A549 (cell line): Measurements from ENCODE around the gene ABCB8. TPM values are rescaled to one million over a fixed set of nuclear protein-coding genes. Genes with fewer than 3 reads are reported as not detected.

Experiments
- ATAC-seq, 2 experiments: fragments of 200-7000 bp in 1 of 2; fragments of >200 bp in 1 of 2; cut with Nextera tagmentation in 1 of 2; cut with Tn5 transposase in 1 of 2; 3 replicates each; pipeline versions ENCODE4 v1.8.0 to v1.9.1; 2018 to 2020; ENCODE audit warnings: mild to moderate bottlenecking in 1 of 2, moderate library complexity in 1 of 2
- CTCF ChIA-PET: fragments of 300-600 bp; sonication (Branson Sonifier 250); formaldehyde crosslinking; extraction: SDS; loops from one replicate; lab custom pipeline; 2021; ENCODE audit warnings: antibody characterized with exemption, inconsistent platforms; lab: Yijun Ruan, JAX
- POLR2A ChIA-PET: fragments of 350-600 bp; formaldehyde crosslinking; extraction: SDS; loops from one replicate; lab custom pipeline; 2021; ENCODE audit warnings: antibody characterized with exemption, inconsistent platforms; lab: Yijun Ruan, JAX
- DNase-seq, 2 experiments: peaks; one replicate each; pipeline versions ENCODE4 v3.0.0 to v3.0.0-alpha.2; 2011 to 2016; ENCODE audit warnings: low read depth in 1 of 2, low spot score in 1 of 2
- FAIRE-seq: peaks from 2 replicates; lab custom pipeline; 2011; peaks lifted over from hg19 to GRCh38; lab: Jason Lieb, UNC
- H3K27ac ChIP-seq, 2 experiments: fragments of >200 bp; sonication (Bioruptor Twin); formaldehyde crosslinking; 3 replicates each; pipeline ENCODE4 v1.5.1; 2016 to 2017
- H3K4me1 ChIP-seq: fragments of >200 bp; sonication (Bioruptor Twin); formaldehyde crosslinking; 3 replicates; pipeline ENCODE4 v1.6.1; 2016
- H3K4me2 ChIP-seq: fragments of >200 bp; sonication (Bioruptor Twin); formaldehyde crosslinking; 3 replicates; pipeline ENCODE4 v1.6.1; 2016
- H3K4me3 ChIP-seq: fragments of >200 bp; sonication (Bioruptor Twin); formaldehyde crosslinking; 3 replicates; pipeline ENCODE4 v1.5.1; 2016
- H3K9me3 ChIP-seq: fragments of >200 bp; sonication (Bioruptor Twin); formaldehyde crosslinking; 3 replicates; pipeline ENCODE4 v1.6.1; 2016
- EHF ChIP-seq: fragments of 250-450 bp; sonication (Bioruptor Pico); IDR thresholded peaks from 2 replicates; pipeline ENCODE4 v1.5.0; 2020; ENCODE audit warnings: mild to moderate bottlenecking
- EP300 ChIP-seq, 2 experiments: fragments of >200 bp; sonication (Bioruptor Twin); formaldehyde crosslinking; IDR thresholded peaks; 2 replicates in 1 of 2; 3 replicates in 1 of 2; pipeline ENCODE4 v1.6.1; 2016 to 2017
- ESRRA ChIP-seq: fragments of 150-350 bp; IDR thresholded peaks from 2 replicates; pipeline ENCODE4 v1.6.1; 2014; ENCODE audit warnings: mild to moderate bottlenecking, low read length, borderline replicate concordance
- FOSB ChIP-seq: fragments of 250-450 bp; sonication (Bioruptor Pico); IDR thresholded peaks from 2 replicates; pipeline ENCODE4 v1.5.0; 2020; ENCODE audit warnings: mild to moderate bottlenecking, moderate library complexity
- FOSL2 ChIP-seq, 2 experiments: fragments of 450-650 bp in 1 of 2; fragments of >200 bp in 1 of 2; sonication (Bioruptor Twin) in 1 of 2; formaldehyde crosslinking; IDR thresholded peaks; 2 replicates each; pipeline versions ENCODE4 v1.5.0 to v1.6.1; 2016 to 2020; ENCODE audit warnings: mild to moderate bottlenecking in 1 of 2, moderate library complexity in 1 of 2
- GATA3 ChIP-seq: IDR thresholded peaks from 2 replicates; pipeline ENCODE4 v1.6.1; 2012; ENCODE audit warnings: borderline replicate concordance
- HOXA7 ChIP-seq: fragments of 250-450 bp; sonication (Bioruptor Pico); IDR thresholded peaks from 2 replicates; pipeline ENCODE4 v1.5.0; 2020; ENCODE audit warnings: mild to moderate bottlenecking, moderate library complexity
- JUN ChIP-seq, 2 experiments: fragments of >200 bp; sonication (Bioruptor Twin); formaldehyde crosslinking; IDR thresholded peaks; 2 replicates in 1 of 2; 3 replicates in 1 of 2; pipeline ENCODE4 v1.6.1; 2016 to 2017
- KDM5A ChIP-seq: fragments of 200-600 bp; sonication (generic); IDR thresholded peaks from 2 replicates; pipeline ENCODE4 v1.6.1; 2016; ENCODE audit warnings: antibody characterized with exemption, mild to moderate bottlenecking
- MAZ ChIP-seq: fragments of 150-350 bp; IDR thresholded peaks from 2 replicates; pipeline ENCODE4 v1.6.1; 2014; ENCODE audit warnings: antibody characterized with exemption, low read depth, low read length, borderline replicate concordance
- MYC ChIP-seq: IDR thresholded peaks from 2 replicates; pipeline ENCODE4 v1.6.1; 2012; ENCODE audit warnings: mild to moderate bottlenecking, inconsistent platforms, low read length, improper control_type of control experiment, borderline replicate concordance
- PHF8 ChIP-seq: fragments of 200-600 bp; sonication (generic); IDR thresholded peaks from 2 replicates; pipeline ENCODE4 v1.6.1; 2016; ENCODE audit warnings: low read depth, mild to moderate bottlenecking, antibody characterized with exemption, moderate library complexity, borderline replicate concordance
- POLR2A ChIP-seq: IDR thresholded peaks from 2 replicates; pipeline ENCODE4 v1.6.1; 2012; ENCODE audit warnings: mild to moderate bottlenecking, low read length
- SMC3 ChIP-seq: fragments of >200 bp; sonication (Bioruptor Twin); formaldehyde crosslinking; IDR thresholded peaks from 3 replicates; pipeline ENCODE4 v1.6.1; 2018; ENCODE audit warnings: inconsistent platforms
- ZC3H11A ChIP-seq: fragments of 450-650 bp; IDR thresholded peaks from 2 replicates; pipeline ENCODE4 v1.6.1; 2014; ENCODE audit warnings: antibody characterized with exemption, mild to moderate bottlenecking
- ZSCAN20 ChIP-seq: fragments of 250-450 bp; sonication (Bioruptor Pico); IDR thresholded peaks from 2 replicates; pipeline ENCODE4 v1.8.0; 2022; ENCODE audit warnings: mild to moderate bottlenecking, moderate library complexity
- WGBS: methylation state at CpG from one replicate; pipeline ENCODE4 v1.1.6; 2017; ENCODE audit errors: missing lambda C conversion rate; 5-methylcytosine and 5-hydroxymethylcytosine counted together
- polyA plus RNA-seq, 4 experiments: library from polyadenylated mRNA; depleted of rRNA in 3 of 4; stranded (reverse); fragments of >200 nt; fragmentation: RNase III in 1 of 4; extraction: RNeasy Plus Mini Kit Qiagen cat#74134 plus additional on column Dnase treatment in 1 of 4; gene quantifications; 2 replicates in 3 of 4; 3 replicates in 1 of 4; pipeline ENCODE4 v1.2.3, GENCODE V29; 2011 to 2017
- TF ChIP-seq, protein P1 (sequence below): IDR thresholded peaks from 2 replicates; pipeline ENCODE4 v1.6.1; 2012
- TF ChIP-seq, protein P2 (sequence below): fragments of >200 bp; sonication (Bioruptor Twin); formaldehyde crosslinking; IDR thresholded peaks from 3 replicates; pipeline ENCODE4 v1.6.1; 2016
- TF ChIP-seq, protein P3 (sequence below): IDR thresholded peaks from 2 replicates; pipeline ENCODE4 v1.6.1; 2012
- TF ChIP-seq, protein P4 (sequence below): fragments of >200 bp; sonication (Bioruptor Twin); formaldehyde crosslinking; IDR thresholded peaks from 2 replicates; pipeline ENCODE4 v1.6.1; 2016
- TF ChIP-seq, protein P5 (sequence below): fragments of >200 bp; sonication (Bioruptor Twin); formaldehyde crosslinking; IDR thresholded peaks from 3 replicates; pipeline ENCODE4 v1.5.1; 2016

Gene ABCB8
- polyA plus RNA-seq, 2 of the 4 experiments (the other 2 are of a cell fraction), result 19.6 to 41.1 TPM

DNA sequence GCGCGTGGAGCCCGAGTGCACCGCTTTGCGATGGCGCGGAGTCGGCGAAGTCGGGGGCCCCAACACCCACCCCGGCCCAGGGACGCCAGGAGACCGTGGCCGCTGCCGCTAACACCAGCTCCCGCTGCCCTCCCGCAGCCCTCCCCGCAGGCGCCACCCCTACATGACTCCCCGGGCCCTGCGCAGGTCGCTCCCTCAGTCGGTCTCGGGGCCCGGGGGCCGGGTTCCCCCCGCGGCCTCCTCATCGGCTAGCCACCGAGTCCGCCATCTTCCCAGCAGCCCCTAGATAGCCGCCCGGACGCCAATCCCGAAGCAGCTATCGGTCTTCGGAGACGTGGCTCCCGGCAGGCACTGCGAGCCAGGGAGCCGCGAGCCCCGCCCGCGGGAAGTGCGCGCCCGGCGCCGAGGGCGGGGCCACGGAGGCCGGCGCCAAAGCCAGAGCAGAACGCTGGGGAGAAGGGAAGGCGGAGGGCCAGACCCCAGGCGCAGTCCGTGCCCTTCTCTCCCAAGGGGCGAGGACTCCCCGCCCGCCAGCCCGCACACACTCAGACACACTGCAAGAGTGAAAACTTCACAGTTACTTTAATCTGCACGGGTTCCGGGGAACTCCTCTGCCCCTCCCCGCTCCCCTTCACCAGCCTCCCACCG lies 52.4 kb downstream of the ABCB8 start, which contains the start of gene FASTK:
Gene FASTK (minus strand): TSS at position 288 of the 648 bp plus-strand sequence. CDS start 43 bp downstream, at position 245.
- peak within 1 kb of the TSS; percentile 98 for H3K27ac ChIP-seq
- ChIA-PET POLR2A (interaction anchor here (0.6 to 1.4 kb wide), 7 partner anchors 13 to 42 kb away, joined by 3 to 14 read pairs (median 4); partner anchors contain the start of gene CDK5), CTCF (interaction anchor here (1.1 to 27.1 kb wide), 4 partner anchors 13 to 46 kb away, joined by 3 to 412 read pairs (median 14); no protein-coding TSS in a partner anchor)
- DNase-seq, result peak; percentile 89 to 92
- peaks cover 61% of the 10 kb centered on the region for H3K4me1 ChIP-seq
- TF ChIP-seq, protein P1, sequence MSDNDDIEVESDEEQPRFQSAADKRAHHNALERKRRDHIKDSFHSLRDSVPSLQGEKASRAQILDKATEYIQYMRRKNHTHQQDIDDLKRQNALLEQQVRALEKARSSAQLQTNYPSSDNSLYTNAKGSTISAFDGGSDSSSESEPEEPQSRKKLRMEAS, result peak; percentile 40
- no peak for TF ChIP-seq HOXA7 (CRISPR knock-in tag)
- TF ChIP-seq ZSCAN20 (CRISPR knock-in tag), result no peak
- peak; percentile 81; the same call in 1 of the 2 replicates for TF ChIP-seq MAZ
- TF ChIP-seq EHF (CRISPR knock-in tag), result no peak
- 0 out of 2 replicates have a peak, but pooled peaks have one; percentile 2 for TF ChIP-seq GATA3
- TF ChIP-seq, protein P2, sequence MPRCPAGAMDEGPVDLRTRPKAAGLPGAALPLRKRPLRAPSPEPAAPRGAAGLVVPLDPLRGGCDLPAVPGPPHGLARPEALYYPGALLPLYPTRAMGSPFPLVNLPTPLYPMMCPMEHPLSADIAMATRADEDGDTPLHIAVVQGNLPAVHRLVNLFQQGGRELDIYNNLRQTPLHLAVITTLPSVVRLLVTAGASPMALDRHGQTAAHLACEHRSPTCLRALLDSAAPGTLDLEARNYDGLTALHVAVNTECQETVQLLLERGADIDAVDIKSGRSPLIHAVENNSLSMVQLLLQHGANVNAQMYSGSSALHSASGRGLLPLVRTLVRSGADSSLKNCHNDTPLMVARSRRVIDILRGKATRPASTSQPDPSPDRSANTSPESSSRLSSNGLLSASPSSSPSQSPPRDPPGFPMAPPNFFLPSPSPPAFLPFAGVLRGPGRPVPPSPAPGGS, result peak; percentile 80
- 0 out of 2 replicates have a peak, but pooled peaks have one; percentile 19 for TF ChIP-seq MYC
- TF ChIP-seq ZC3H11A, result 0 out of 2 replicates have a peak, but pooled peaks have one; percentile 7
- TF ChIP-seq, protein P3, sequence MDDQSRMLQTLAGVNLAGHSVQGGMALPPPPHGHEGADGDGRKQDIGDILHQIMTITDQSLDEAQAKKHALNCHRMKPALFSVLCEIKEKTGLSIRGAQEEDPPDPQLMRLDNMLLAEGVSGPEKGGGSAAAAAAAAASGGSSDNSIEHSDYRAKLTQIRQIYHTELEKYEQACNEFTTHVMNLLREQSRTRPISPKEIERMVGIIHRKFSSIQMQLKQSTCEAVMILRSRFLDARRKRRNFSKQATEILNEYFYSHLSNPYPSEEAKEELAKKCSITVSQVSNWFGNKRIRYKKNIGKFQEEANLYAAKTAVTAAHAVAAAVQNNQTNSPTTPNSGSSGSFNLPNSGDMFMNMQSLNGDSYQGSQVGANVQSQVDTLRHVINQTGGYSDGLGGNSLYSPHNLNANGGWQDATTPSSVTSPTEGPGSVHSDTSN, result peak; percentile 37; the same call in 1 of the 2 replicates
- TF ChIP-seq, protein P4, sequence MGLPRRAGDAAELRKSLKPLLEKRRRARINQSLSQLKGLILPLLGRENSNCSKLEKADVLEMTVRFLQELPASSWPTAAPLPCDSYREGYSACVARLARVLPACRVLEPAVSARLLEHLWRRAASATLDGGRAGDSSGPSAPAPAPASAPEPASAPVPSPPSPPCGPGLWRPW, result no peak
- TF ChIP-seq FOSL2 (IDR thresholded peaks at IDR 0.05), result no peak
- no peak for TF ChIP-seq FOSL2 (CRISPR knock-in tag; IDR thresholded peaks at IDR 0.05)
- no peak for TF ChIP-seq FOSB
- no peak for TF ChIP-seq SMC3
- TF ChIP-seq, protein P5, sequence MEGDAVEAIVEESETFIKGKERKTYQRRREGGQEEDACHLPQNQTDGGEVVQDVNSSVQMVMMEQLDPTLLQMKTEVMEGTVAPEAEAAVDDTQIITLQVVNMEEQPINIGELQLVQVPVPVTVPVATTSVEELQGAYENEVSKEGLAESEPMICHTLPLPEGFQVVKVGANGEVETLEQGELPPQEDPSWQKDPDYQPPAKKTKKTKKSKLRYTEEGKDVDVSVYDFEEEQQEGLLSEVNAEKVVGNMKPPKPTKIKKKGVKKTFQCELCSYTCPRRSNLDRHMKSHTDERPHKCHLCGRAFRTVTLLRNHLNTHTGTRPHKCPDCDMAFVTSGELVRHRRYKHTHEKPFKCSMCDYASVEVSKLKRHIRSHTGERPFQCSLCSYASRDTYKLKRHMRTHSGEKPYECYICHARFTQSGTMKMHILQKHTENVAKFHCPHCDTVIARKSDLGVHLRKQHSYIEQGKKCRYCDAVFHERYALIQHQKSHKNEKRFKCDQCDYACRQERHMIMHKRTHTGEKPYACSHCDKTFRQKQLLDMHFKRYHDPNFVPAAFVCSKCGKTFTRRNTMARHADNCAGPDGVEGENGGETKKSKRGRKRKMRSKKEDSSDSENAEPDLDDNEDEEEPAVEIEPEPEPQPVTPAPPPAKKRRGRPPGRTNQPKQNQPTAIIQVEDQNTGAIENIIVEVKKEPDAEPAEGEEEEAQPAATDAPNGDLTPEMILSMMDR, result no peak
- peak; percentile 82 for TF ChIP-seq POLR2A
- no peak for TF ChIP-seq EP300 (IDR thresholded peaks at IDR 0.05)
- TF ChIP-seq ESRRA, result no peak
- peak; percentile 81; the same call in 1 of the 2 replicates for TF ChIP-seq KDM5A
- TF ChIP-seq JUN (IDR thresholded peaks at IDR 0.05), result peak; percentile 74 to 91; a peak in 4 of 5 replicates
- peak; percentile 80 for TF ChIP-seq PHF8
- no peak for FAIRE-seq
- peak within 1 kb of the TSS; percentile 93 for H3K4me3 ChIP-seq
- H3K4me2 ChIP-seq, result peak within 1 kb of the TSS; percentile 95
- ATAC-seq, result peak; percentile 51 to 82
- 2% methylated on average over 37 of the region's 66 CpGs for WGBS
- H3K9me3 ChIP-seq, result no peaks in the 10 kb centered on the region
